ENCODE data around the gene SPIB.
A peak's percentile ranks its signal among the peaks of the same experiment; 100 is the strongest.
"Not testable (repeated sequence)": the region's sequence is repeated elsewhere in the genome, so short reads cannot be mapped to it uniquely, and the experiment has no call there.

Gene SPIB

DNA sequence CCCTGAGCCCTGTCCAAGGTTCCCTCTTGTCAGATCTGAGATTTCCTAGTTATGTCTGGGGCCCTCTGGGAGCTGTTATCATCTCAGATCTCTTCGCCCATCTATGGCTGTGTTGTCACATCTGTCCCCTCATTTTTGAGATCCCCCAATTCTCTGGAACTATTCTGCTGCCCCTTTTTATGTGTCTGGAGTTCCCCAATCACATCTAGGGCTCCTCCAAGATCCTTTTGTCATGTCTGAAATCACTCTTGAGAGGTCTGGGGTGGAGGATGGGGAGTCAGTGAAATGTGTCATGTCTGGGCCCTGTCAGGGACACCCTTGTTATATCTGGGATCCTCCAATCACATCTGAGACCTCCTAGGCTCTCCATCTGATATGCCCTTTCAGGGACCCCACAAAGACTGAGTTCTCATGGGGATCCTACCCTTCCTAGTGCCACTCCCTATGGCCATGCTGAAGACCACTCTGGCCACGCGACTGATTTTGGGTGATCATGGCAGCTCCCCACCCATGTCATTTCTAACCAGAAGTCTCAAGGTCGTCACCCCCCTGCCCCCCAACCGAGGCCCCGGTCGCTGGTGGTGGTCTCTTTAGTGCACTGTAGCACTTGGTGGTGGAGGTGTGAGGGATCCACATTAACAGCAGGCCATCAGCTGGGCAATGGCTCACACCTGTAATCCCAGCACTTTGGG is 10.2 kb downstream of the SPIB start:
- peaks cover 11% of the 10 kb centered on the region for H3K4me1 Mint-ChIP-seq
- H3K27ac Mint-ChIP-seq (ENCODE audit: low read depth) = no peak overlapping the region
- H3K36me3 Mint-ChIP-seq (ENCODE audit: insufficient read depth) = peaks cover 9% of the 10 kb centered on the region
- H3K9me3 Mint-ChIP-seq = no peaks in the 10 kb centered on the region
- ATAC-seq (replicated peaks; ENCODE audit: extremely low read depth, poor library complexity, severe bottlenecking) (no peak), DNase-seq (ENCODE audit: low spot score in 2 of 2) (no peak)
- no peak overlapping the region for H3K4me3 Mint-ChIP-seq
- H3K27me3 Mint-ChIP-seq = peaks cover 24% of the 10 kb centered on the region

GRCh38 chr19:50430888-50431342 is 12.2 kb downstream of the SPIB start:
- DNase-seq (ENCODE audit: low spot score in 2 of 2) = no peak
- peaks cover 19% of the 10 kb centered on the region for H3K27me3 Mint-ChIP-seq
- H3K4me3 Mint-ChIP-seq = peak overlapping the region; percentile 84
- H3K9me3 Mint-ChIP-seq = no peaks in the 10 kb centered on the region
- peaks cover 11% of the 10 kb centered on the region for H3K4me1 Mint-ChIP-seq
- H3K27ac Mint-ChIP-seq (ENCODE audit: low read depth) = peak overlapping the region; percentile 91
- peaks cover 9% of the 10 kb centered on the region for H3K36me3 Mint-ChIP-seq (ENCODE audit: insufficient read depth)
- ATAC-seq (replicated peaks; ENCODE audit: extremely low read depth, poor library complexity, severe bottlenecking) = no peak

- Mint-ChIP-seq H3K4me3 (peak overlapping the region; percentile 84), H3K4me1 (peaks cover 11% of the 10 kb centered on the region), H3K27me3 (peaks cover 19% of the 10 kb centered on the region), H3K9me3 (no peaks in the 10 kb centered on the region), H3K27ac (ENCODE audit: low read depth) (peak overlapping the region; percentile 91), H3K36me3 (ENCODE audit: insufficient read depth) (peaks cover 9% of the 10 kb centered on the region)
- DNase-seq (ENCODE audit: low spot score in 2 of 2) (peak; percentile 82 to 90), ATAC-seq (replicated peaks; ENCODE audit: extremely low read depth, poor library complexity, severe bottlenecking) (peak; percentile 91)
These were observed 12.8 kb downstream of the SPIB start for GRCh38 chr19:50431343-50432220.

DNA sequence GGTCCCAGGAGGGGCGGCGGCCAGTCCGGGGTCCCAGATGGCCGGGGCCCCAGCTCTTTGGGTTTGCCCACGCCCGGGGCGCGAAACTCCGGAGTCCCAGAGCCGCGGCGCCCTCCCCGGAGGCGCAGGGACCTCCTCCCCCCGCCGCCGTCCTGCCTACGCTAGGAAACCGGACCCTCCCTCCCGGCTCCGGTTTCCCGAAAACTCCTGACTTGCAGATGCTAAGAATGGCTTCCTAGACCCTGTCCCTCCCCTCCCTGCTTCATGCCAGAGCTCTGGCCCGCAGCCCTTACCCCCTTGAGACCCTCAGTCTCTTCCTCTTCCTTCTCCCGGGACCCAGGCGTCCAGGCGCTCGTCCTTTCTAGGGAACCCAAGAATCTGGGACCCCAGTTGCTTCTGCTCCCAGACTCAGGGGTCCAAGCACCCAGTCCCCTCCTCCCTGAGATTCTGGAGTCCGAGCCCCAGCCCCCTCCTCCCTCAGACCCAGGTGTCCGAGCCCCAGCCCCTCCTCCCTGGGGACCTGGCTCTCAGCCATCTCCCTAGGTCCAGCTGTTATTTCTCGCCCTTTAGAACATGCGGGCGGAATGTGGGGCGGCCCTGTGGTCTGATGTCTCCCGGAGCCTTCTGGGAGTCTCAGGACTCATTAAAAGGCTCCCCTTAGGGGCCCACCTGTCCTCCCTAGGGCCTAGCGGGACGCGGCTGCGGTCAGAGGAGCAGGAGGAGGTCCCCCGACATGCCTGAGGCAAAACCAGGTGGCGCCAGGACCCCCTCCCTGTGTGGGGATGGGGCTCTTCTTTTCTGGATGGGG is 13.7 kb downstream of the SPIB start, which contains the start of gene MYBPC2:
Gene MYBPC2, plus strand, starts transcription at position 672 of the 808 bp plus-strand sequence. Its CDS starts 62 bp downstream, at position 734.
- Mint-ChIP-seq H3K27me3 (peaks cover 19% of the 10 kb centered on the region), H3K9me3 (no peaks in the 10 kb centered on the region), H3K4me3 (peak within 1 kb of the TSS; percentile 84), H3K4me1 (peaks cover 11% of the 10 kb centered on the region), H3K27ac (ENCODE audit: low read depth) (peak within 1 kb of the TSS; percentile 91), H3K36me3 (ENCODE audit: insufficient read depth) (peaks cover 9% of the 10 kb centered on the region)
- DNase-seq (ENCODE audit: low spot score in 2 of 2) = no peak
- no peak for ATAC-seq (replicated peaks; ENCODE audit: extremely low read depth, poor library complexity, severe bottlenecking)

DNA sequence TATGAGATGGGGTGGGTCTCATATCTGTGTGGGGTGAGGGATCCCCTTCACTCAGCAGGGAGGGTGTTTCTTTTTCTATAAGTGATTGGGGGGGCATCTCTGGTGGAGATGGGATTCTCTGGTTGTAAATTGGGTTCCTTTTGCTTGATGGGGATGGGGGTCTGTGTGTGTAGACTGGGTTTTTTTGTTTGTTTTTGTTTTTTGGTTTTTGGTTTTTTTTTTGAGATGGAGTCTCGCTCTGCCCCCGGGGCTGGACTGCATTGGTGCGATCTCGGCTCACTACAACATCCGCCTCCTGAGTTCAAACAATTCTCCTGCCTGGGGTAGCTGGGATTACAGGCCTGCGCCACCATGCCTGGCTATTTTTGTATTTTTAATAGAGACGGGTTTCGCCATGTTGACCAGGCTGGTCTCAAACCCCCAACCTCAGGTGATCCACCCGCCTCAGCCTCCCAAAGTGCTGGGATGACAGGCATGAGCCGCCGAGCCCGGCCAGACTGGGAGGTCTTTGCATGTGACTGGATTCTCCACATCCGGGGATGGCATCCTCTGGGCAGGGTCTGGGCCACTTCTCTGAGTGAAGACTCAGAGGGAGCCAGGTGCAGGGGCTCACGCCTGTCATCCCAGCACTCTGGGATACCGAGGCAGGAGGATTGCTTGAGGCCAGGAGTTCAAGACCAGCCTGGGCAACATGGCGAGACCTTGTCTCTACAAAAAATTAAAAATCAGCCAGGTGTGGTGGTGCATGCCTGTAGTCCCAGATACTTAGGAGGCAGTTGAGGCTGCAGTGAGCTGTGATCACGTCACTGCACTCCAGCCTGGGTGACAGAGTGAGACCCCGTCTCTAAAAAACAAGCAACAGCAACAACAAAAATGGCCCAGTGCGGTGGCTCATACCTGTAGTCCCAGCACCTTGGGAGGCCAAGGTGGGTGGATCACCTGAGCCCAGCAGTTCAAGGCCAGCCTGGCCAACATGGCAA is 14.8 kb downstream of the SPIB start:
- Mint-ChIP-seq H3K4me3 (peak overlapping the region; percentile 84), H3K36me3 (ENCODE audit: insufficient read depth) (peaks cover 8% of the 10 kb centered on the region), H3K27ac (ENCODE audit: low read depth) (no peak overlapping the region), H3K4me1 (peaks cover 11% of the 10 kb centered on the region), H3K27me3 (peaks cover 19% of the 10 kb centered on the region), H3K9me3 (no peaks in the 10 kb centered on the region)
- no peak for DNase-seq (ENCODE audit: low spot score in 2 of 2)
- ATAC-seq (replicated peaks; ENCODE audit: extremely low read depth, poor library complexity, severe bottlenecking) = no peak

GRCh38 chr19:50434525-50434924 is 15.8 kb downstream of the SPIB start:
- Mint-ChIP-seq H3K4me3 (no peak overlapping the region), H3K27me3 (peaks cover 17% of the 10 kb centered on the region), H3K36me3 (ENCODE audit: insufficient read depth) (peaks cover 8% of the 10 kb centered on the region), H3K4me1 (peaks cover 11% of the 10 kb centered on the region), H3K9me3 (no peaks in the 10 kb centered on the region), H3K27ac (ENCODE audit: low read depth) (no peak overlapping the region)
- no peak for DNase-seq (ENCODE audit: low spot score in 2 of 2)
- ATAC-seq (replicated peaks; ENCODE audit: extremely low read depth, poor library complexity, severe bottlenecking) = no peak

- Mint-ChIP-seq H3K4me3 (no peak overlapping the region), H3K36me3 (ENCODE audit: insufficient read depth) (peaks cover 8% of the 10 kb centered on the region), H3K27ac (ENCODE audit: low read depth) (no peak overlapping the region), H3K4me1 (peaks cover 11% of the 10 kb centered on the region), H3K9me3 (no peaks in the 10 kb centered on the region), H3K27me3 (peaks cover 23% of the 10 kb centered on the region)
- ATAC-seq (replicated peaks; ENCODE audit: extremely low read depth, poor library complexity, severe bottlenecking) (no peak), DNase-seq (ENCODE audit: low spot score in 2 of 2) (no peak)
These were observed 16.5 kb downstream of the SPIB start for GRCh38 chr19:50435221-50435620.

GRCh38 chr19:50435627-50436026 is 16.9 kb downstream of the SPIB start:
- Mint-ChIP-seq H3K27ac (ENCODE audit: low read depth) (no peak overlapping the region), H3K9me3 (no peaks in the 10 kb centered on the region), H3K4me1 (peaks cover 11% of the 10 kb centered on the region), H3K4me3 (no peak overlapping the region), H3K36me3 (ENCODE audit: insufficient read depth) (peaks cover 8% of the 10 kb centered on the region), H3K27me3 (peaks cover 28% of the 10 kb centered on the region)
- ATAC-seq (replicated peaks; ENCODE audit: extremely low read depth, poor library complexity, severe bottlenecking) (no peak), DNase-seq (ENCODE audit: low spot score in 2 of 2) (no peak)

DNA sequence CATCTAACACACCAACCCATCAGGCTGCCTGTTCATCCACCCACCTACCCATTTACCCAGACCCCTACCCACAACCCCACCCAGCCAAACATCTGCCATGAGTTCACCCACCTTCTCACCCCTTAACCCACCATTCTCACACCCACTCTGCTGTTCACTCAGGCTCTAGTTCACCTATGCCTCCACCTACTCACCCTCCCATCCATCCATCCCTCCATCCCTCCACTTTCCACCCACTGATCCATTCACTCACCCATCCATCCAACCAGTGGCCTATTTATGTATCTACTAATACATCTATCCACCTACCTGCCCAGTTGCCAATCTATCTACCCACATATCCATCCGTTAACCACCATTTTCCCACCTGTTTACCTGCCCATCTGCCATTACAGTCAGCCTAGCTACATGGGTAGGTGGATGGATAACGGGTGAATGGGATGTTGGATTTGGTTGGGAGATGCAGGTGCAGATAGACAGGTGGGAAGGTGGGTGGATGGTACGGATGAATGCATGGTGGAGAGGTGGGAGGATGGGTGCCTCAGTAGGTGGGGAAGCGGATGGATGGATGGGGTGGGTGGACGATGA is 19.2 kb downstream of the SPIB start:
- no peak overlapping the region for H3K4me3 Mint-ChIP-seq
- no peak overlapping the region for H3K27ac Mint-ChIP-seq (ENCODE audit: low read depth)
- peaks cover 26% of the 10 kb centered on the region for H3K27me3 Mint-ChIP-seq
- H3K36me3 Mint-ChIP-seq (ENCODE audit: insufficient read depth) = no peaks in the 10 kb centered on the region
- no peak for DNase-seq (ENCODE audit: low spot score in 2 of 2)
- no peaks in the 10 kb centered on the region for H3K9me3 Mint-ChIP-seq
- no peaks in the 10 kb centered on the region for H3K4me1 Mint-ChIP-seq
- ATAC-seq (replicated peaks; ENCODE audit: extremely low read depth, poor library complexity, severe bottlenecking) = no peak

GRCh38 chr19:50439130-50439529 is 20.4 kb downstream of the SPIB start:
- not testable (repeated sequence) for H3K27ac Mint-ChIP-seq (ENCODE audit: low read depth); H3K36me3 Mint-ChIP-seq (ENCODE audit: insufficient read depth); ATAC-seq (replicated peaks; ENCODE audit: extremely low read depth, poor library complexity, severe bottlenecking); H3K4me1 Mint-ChIP-seq; DNase-seq (ENCODE audit: low spot score in 2 of 2); H3K4me3 Mint-ChIP-seq; H3K9me3 Mint-ChIP-seq
- H3K27me3 Mint-ChIP-seq = peaks cover 19% of the 10 kb centered on the region

- peaks cover 1% of the 10 kb centered on the region for H3K36me3 Mint-ChIP-seq (ENCODE audit: insufficient read depth)
- DNase-seq (ENCODE audit: low spot score in 2 of 2) (no peak), ATAC-seq (replicated peaks; ENCODE audit: extremely low read depth, poor library complexity, severe bottlenecking) (no peak)
- no peaks in the 10 kb centered on the region for H3K9me3 Mint-ChIP-seq
- no peak overlapping the region for H3K27ac Mint-ChIP-seq (ENCODE audit: low read depth)
- no peak overlapping the region for H3K4me3 Mint-ChIP-seq
- H3K4me1 Mint-ChIP-seq = no peaks in the 10 kb centered on the region
- peaks cover 33% of the 10 kb centered on the region for H3K27me3 Mint-ChIP-seq
These were observed 25.3 kb downstream of the SPIB start for GRCh38 chr19:50444059-50444458.
